Stimulated activated naive CD8-positive, alpha-beta T cell treated with anti-CD3 and anti-CD28 coated beads, Interleukin-15, Interleukin-2, amounts not matched to agents 100 ng/mL and 50 ng/mL, for 24 hours (primary cell): ENCODE measurements around the gene NT5M.
"Not testable (repeated sequence)": the region's sequence is repeated elsewhere in the genome, so short reads cannot be mapped to it uniquely, and the experiment has no call there.

Experiments used
- H3K27ac Mint-ChIP-seq: one replicate; pipeline ENCODE4 v1.8.0; 2021; ENCODE audit warnings: mild to moderate bottlenecking, mixed read lengths
- H3K27me3 Mint-ChIP-seq: one replicate; pipeline ENCODE4 v1.8.0; 2021; ENCODE audit warnings: mixed read lengths
- H3K36me3 Mint-ChIP-seq: one replicate; pipeline ENCODE4 v1.8.0; 2021; ENCODE audit warnings: low read depth, mixed read lengths
- H3K4me1 Mint-ChIP-seq: one replicate; pipeline ENCODE4 v1.8.0; 2021; ENCODE audit warnings: low read depth, mixed read lengths
- H3K4me3 Mint-ChIP-seq: one replicate; pipeline ENCODE4 v1.8.0; 2021; ENCODE audit warnings: mild to moderate bottlenecking, mixed read lengths
- H3K9me3 Mint-ChIP-seq: one replicate; pipeline ENCODE4 v1.8.0; 2021; ENCODE audit warnings: mixed read lengths

The NT5M gene

GRCh38 chr17:17289086-17289485 lies 14.1 kb upstream of the NT5M start:
- no peak overlapping the region for H3K4me3 Mint-ChIP-seq
- no peaks in the 10 kb centered on the region for H3K4me1 Mint-ChIP-seq
- H3K27ac Mint-ChIP-seq, result no peak overlapping the region
- no peaks in the 10 kb centered on the region for H3K36me3 Mint-ChIP-seq
- H3K9me3 Mint-ChIP-seq, result no peaks in the 10 kb centered on the region
- H3K27me3 Mint-ChIP-seq, result no peaks in the 10 kb centered on the region

GRCh38 chr17:17289701-17290100 lies 13.5 kb upstream of the NT5M start:
- Mint-ChIP-seq H3K4me3 (no peak overlapping the region), H3K27me3 (no peaks in the 10 kb centered on the region), H3K4me1 (no peaks in the 10 kb centered on the region), H3K27ac (no peak overlapping the region), H3K36me3 (no peaks in the 10 kb centered on the region), H3K9me3 (no peaks in the 10 kb centered on the region)

- H3K27ac Mint-ChIP-seq, result no peak overlapping the region
These were observed 8.0 kb upstream of the NT5M start for GRCh38 chr17:17295141-17295540.

GRCh38 chr17:17297217-17297616 lies 6.0 kb upstream of the NT5M start:
- no peaks in the 10 kb centered on the region for H3K27me3 Mint-ChIP-seq
- H3K9me3 Mint-ChIP-seq, result no peaks in the 10 kb centered on the region
- peaks cover 30% of the 10 kb centered on the region for H3K4me1 Mint-ChIP-seq
- H3K36me3 Mint-ChIP-seq, result no peaks in the 10 kb centered on the region
- no peak overlapping the region for H3K4me3 Mint-ChIP-seq
- no peak overlapping the region for H3K27ac Mint-ChIP-seq

More at GRCh38 chr17:17295141-17295540, 8.0 kb upstream of the NT5M start:
- no peak overlapping the region for H3K4me3 Mint-ChIP-seq
- H3K27me3 Mint-ChIP-seq, result no peaks in the 10 kb centered on the region
- peaks cover 27% of the 10 kb centered on the region for H3K4me1 Mint-ChIP-seq
- no peaks in the 10 kb centered on the region for H3K9me3 Mint-ChIP-seq
- no peaks in the 10 kb centered on the region for H3K36me3 Mint-ChIP-seq

GRCh38 chr17:17298108-17298507 lies 5.1 kb upstream of the NT5M start:
- no peak overlapping the region for H3K27ac Mint-ChIP-seq
- no peaks in the 10 kb centered on the region for H3K27me3 Mint-ChIP-seq

DNA sequence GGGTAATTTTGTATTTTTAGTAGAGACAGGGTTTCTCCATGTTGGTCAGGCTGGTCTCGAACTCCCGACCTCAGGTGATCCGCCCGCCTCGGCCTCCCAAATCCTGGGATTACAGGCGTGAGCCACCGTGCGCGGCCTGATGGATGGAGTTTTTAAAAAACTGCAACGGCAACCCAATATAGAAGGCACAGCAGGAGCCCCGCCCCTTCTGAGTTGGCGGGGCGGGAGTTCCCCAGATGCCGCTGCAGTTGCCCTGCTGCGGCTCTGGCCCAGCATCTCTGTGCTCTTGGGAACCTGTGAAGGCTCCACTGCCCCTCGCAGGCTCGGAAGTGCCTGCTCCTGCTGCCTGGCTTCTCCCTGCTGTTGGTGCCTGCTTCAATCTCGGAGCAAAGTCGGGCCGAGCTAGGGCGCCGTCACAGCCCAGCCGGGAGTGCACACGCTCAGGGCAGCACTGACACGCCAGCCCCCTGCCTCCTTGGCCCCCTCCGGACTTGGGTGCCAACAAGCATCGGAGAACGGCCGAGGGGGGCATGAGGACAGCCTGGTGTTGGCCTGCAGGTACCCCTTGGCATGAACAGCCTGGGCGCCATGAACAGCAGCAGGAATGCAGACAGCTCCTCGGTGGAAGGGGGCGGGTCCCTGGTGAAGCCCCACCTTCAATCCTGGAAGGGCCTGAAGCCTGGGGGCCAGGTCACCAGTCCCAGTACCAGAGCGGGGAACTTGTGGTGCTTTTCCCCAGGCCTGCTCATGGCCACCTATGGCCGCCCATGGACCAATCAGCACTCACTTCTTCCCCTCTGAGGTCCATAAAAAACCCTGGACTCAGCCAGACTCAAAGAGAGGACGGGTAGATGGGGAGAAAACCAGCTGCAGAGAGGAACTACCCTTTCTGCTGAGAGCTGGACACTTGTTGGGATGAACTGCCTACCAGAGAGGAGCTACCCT lies 2.3 kb upstream of the NT5M start:
- Mint-ChIP-seq H3K4me1 (peaks cover 54% of the 10 kb centered on the region), H3K4me3 (peak overlapping the region; percentile 66), H3K27ac (no peak overlapping the region)

More at GRCh38 chr17:17298108-17298507, 5.1 kb upstream of the NT5M start:
- Mint-ChIP-seq H3K4me1 (peaks cover 33% of the 10 kb centered on the region), H3K9me3 (no peaks in the 10 kb centered on the region), H3K36me3 (no peaks in the 10 kb centered on the region), H3K4me3 (no peak overlapping the region)

DNA sequence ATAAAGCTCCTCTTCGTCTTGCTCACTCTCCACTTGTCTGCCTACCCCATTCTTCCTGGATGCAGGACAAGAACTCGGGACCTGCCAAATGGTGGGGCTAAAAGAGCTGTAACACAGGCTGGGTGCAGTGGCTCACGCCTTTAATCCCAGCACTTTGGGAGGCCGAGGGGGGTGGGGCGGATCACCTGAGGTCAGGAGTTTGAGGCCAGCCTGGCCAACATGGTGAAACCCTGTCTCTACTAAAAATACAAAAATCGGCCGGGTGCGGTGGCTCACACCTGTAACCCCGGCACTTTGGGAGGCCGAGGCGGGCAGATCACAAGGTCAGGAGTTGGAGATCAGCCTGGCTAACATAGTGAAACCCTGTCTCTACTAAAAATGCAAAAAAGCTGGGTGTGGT lies 1.5 kb upstream of the NT5M start:
- H3K27ac Mint-ChIP-seq, H3K4me3 Mint-ChIP-seq, H3K36me3 Mint-ChIP-seq, H3K27me3 Mint-ChIP-seq, H3K9me3 Mint-ChIP-seq: not testable (repeated sequence)
- H3K4me1 Mint-ChIP-seq, result peaks cover 51% of the 10 kb centered on the region

More for the DNA sequence above, 2.3 kb upstream of the NT5M start:
- Mint-ChIP-seq H3K27me3 (no peaks in the 10 kb centered on the region), H3K9me3 (no peaks in the 10 kb centered on the region), H3K36me3 (no peaks in the 10 kb centered on the region)

DNA sequence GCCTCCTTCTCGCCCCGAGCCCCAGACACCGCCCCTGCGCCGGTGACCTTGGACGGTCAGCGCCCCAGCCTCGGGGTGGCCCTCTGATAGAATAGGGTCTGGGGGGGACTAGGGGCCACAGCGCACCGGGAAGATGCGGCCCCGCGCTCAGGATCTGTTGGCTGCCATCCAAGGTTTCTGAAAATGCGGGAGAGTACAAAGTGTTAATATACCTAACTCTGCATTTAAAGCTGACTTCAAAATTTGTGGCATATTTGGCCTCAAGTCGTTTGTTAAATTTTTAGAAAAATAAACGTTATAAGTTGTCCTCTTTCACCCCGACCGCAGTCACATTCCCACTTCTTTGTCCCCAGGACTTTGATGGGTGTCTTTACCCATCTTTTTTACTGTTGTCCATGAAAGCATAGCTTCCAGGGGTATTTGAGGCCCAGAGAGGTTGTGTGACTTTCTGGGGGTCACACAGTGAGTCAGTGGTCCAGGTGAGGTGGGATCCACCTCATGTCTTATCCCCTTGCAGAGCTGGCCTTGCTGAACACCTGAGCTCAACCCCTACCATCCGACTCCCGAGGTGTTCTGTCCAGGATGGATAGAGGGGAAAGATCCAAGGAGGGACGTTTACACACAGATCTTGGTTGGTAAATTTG lies 796 bp downstream of the NT5M start:
- Mint-ChIP-seq H3K27ac (peak overlapping the region; percentile 73), H3K36me3 (no peaks in the 10 kb centered on the region), H3K4me1 (peaks cover 34% of the 10 kb centered on the region), H3K9me3 (no peaks in the 10 kb centered on the region), H3K27me3 (no peaks in the 10 kb centered on the region), H3K4me3 (peak overlapping the region; percentile 86)

DNA sequence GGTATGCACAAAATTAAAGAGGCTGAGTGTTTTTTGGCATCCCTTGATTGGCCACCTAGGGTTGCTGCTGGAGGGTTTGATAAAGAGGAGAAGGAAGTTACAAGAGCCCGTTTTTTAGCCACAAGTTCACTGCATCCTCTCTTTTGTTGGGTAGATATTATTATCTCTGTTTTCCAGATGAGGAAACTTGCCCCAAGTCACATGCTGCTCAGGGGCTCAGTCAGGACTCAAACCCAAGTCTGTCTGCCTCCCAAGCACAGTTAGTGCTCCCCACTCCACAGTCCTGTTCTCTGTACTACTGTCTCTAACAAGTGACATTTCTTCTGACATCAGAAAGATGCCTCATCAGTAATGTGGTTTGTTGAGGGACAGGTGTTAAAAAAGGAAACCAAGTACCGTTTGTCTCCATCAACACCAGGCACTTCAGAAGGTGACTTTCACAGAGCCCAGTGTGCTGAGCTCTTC lies 1.4 kb downstream of the NT5M start:
- H3K4me1 Mint-ChIP-seq, result peaks cover 34% of the 10 kb centered on the region
- H3K27me3 Mint-ChIP-seq, result no peaks in the 10 kb centered on the region
- H3K36me3 Mint-ChIP-seq, result no peaks in the 10 kb centered on the region
- peak overlapping the region; percentile 73 for H3K27ac Mint-ChIP-seq
- H3K9me3 Mint-ChIP-seq, result no peaks in the 10 kb centered on the region
- H3K4me3 Mint-ChIP-seq, result peak overlapping the region; percentile 86

GRCh38 chr17:17305281-17305801 lies 2.2 kb downstream of the NT5M start:
- H3K27ac Mint-ChIP-seq, result peak overlapping the region; percentile 83
- no peaks in the 10 kb centered on the region for H3K9me3 Mint-ChIP-seq
- no peaks in the 10 kb centered on the region for H3K36me3 Mint-ChIP-seq
- peak overlapping the region; percentile 86 for H3K4me3 Mint-ChIP-seq
- H3K4me1 Mint-ChIP-seq, result peaks cover 27% of the 10 kb centered on the region
- no peaks in the 10 kb centered on the region for H3K27me3 Mint-ChIP-seq

DNA sequence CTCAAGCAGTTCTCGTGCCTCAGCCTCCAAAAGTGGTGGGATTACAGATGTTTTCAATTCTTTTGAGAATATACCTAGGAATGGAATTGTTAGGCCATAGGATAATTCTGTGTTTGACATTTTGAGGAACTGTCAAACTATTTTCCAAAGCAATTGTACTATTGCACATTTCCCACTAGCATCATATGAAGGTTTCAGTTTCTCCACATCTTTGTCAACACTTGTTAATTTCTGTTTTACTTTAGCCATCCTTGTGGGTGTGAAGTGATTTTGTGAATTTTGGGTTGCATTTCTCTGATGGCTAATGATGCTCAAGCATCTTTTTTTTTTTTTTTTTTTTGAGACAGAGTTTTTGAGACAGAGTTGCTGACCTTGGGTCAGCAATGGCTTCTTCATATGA lies 6.2 kb downstream of the NT5M start:
- Mint-ChIP-seq H3K4me3 (no peak overlapping the region), H3K9me3 (no peaks in the 10 kb centered on the region), H3K36me3 (peaks cover 5% of the 10 kb centered on the region), H3K27ac (no peak overlapping the region), H3K27me3 (no peaks in the 10 kb centered on the region), H3K4me1 (peaks cover 17% of the 10 kb centered on the region)

- no peak overlapping the region for H3K27ac Mint-ChIP-seq
These were observed 10.3 kb downstream of the NT5M start for GRCh38 chr17:17313350-17313991.

GRCh38 chr17:17314501-17315071 lies 11.4 kb downstream of the NT5M start:
- H3K4me1 Mint-ChIP-seq, result no peaks in the 10 kb centered on the region

More at GRCh38 chr17:17313350-17313991, 10.3 kb downstream of the NT5M start:
- Mint-ChIP-seq H3K9me3 (no peaks in the 10 kb centered on the region), H3K4me1 (no peaks in the 10 kb centered on the region), H3K36me3 (peaks cover 5% of the 10 kb centered on the region), H3K27me3 (no peaks in the 10 kb centered on the region), H3K4me3 (no peak overlapping the region)

GRCh38 chr17:17315142-17315821 lies 12.1 kb downstream of the NT5M start:
- Mint-ChIP-seq H3K4me1 (no peaks in the 10 kb centered on the region), H3K27me3 (no peaks in the 10 kb centered on the region), H3K4me3 (no peak overlapping the region), H3K27ac (no peak overlapping the region), H3K9me3 (no peaks in the 10 kb centered on the region), H3K36me3 (peaks cover 5% of the 10 kb centered on the region)

More at GRCh38 chr17:17314501-17315071, 11.4 kb downstream of the NT5M start:
- H3K27me3 Mint-ChIP-seq, result no peaks in the 10 kb centered on the region
- H3K36me3 Mint-ChIP-seq, result peaks cover 5% of the 10 kb centered on the region
- no peaks in the 10 kb centered on the region for H3K9me3 Mint-ChIP-seq
- H3K27ac Mint-ChIP-seq, result no peak overlapping the region
- H3K4me3 Mint-ChIP-seq, result no peak overlapping the region
